GM19455 (cell line): ENCODE measurements around the gene PRPF40A.

Experiments
- ATAC-seq: cut with Tn5 transposase; IDR thresholded peaks from one replicate; pipeline ENCODE4 v1.9.1; 2021; ENCODE audit not compliant: unreplicated experiment

The PRPF40A gene

GRCh38 chr2:152622219-152622618, 95.0 kb downstream of the PRPF40A start:
- no peak for ATAC-seq

GRCh38 chr2:152620985-152621384, 96.3 kb downstream of the PRPF40A start:
- no peak for ATAC-seq

- ATAC-seq: no peak
Measured at GRCh38 chr2:152620208-152620607, 97.1 kb downstream of the PRPF40A start.

GRCh38 chr2:152618193-152618564, 99.1 kb downstream of the PRPF40A start:
- no peak for ATAC-seq

GRCh38 chr2:152617456-152618192, 99.6 kb downstream of the PRPF40A start:
- no peak for ATAC-seq

- no peak for ATAC-seq
Measured at GRCh38 chr2:152615177-152615576, 102.1 kb downstream of the PRPF40A start.

- no peak for ATAC-seq
Measured at GRCh38 chr2:152613235-152613634, 104.0 kb downstream of the PRPF40A start.

GRCh38 chr2:152611458-152612231, 105.6 kb downstream of the PRPF40A start:
- ATAC-seq: peak; percentile 72

GRCh38 chr2:152609699-152610098, 107.6 kb downstream of the PRPF40A start:
- ATAC-seq: no peak

- ATAC-seq: no peak
Measured at GRCh38 chr2:152609154-152609553, 108.1 kb downstream of the PRPF40A start.

- ATAC-seq: no peak
Measured at GRCh38 chr2:152607793-152608300, 109.4 kb downstream of the PRPF40A start.

GRCh38 chr2:152606941-152607340, 110.3 kb downstream of the PRPF40A start:
- ATAC-seq: no peak

GRCh38 chr2:152606081-152606480, 111.2 kb downstream of the PRPF40A start:
- no peak for ATAC-seq

GRCh38 chr2:152603166-152603565, 114.1 kb downstream of the PRPF40A start:
- no peak for ATAC-seq

- no peak for ATAC-seq
Measured at GRCh38 chr2:152602750-152603149, 114.5 kb downstream of the PRPF40A start.
